ENCODE results near the gene GPR153. TPM values are rescaled to one million over a fixed set of nuclear protein-coding genes. Genes with fewer than 3 reads are reported as not detected.
A peak's percentile ranks its signal among the peaks of the same experiment; 100 is the strongest.

The GPR153 gene
- total RNA-seq, 1 donor from 2014 or later, result 1.6 TPM

- Mint-ChIP-seq H3K9me3 (no peaks in the 10 kb centered on the region), H3K4me3 (peak overlapping the region; percentile 84), H3K27me3 (ENCODE audit: insufficient read depth) (peaks cover 3% of the 10 kb centered on the region), H3K4me1 (ENCODE audit: low read depth) (peaks cover 14% of the 10 kb centered on the region), H3K27ac (peak overlapping the region; percentile 61), H3K36me3 (ENCODE audit: low read depth) (peaks cover 7% of the 10 kb centered on the region)
- intact Hi-C loops (cut with micrococcal nuclease), result loop anchor here (1.0 to 2.0 kb wide), 2 partner anchors 8 to 396 kb away; partner anchors contain the start of gene KLHL21
- no peak for DNase-seq (ENCODE audit: low spot score)
Observed at GRCh38 chr1:6206520-6206855, 54.4 kb downstream of the GPR153 start.

DNA sequence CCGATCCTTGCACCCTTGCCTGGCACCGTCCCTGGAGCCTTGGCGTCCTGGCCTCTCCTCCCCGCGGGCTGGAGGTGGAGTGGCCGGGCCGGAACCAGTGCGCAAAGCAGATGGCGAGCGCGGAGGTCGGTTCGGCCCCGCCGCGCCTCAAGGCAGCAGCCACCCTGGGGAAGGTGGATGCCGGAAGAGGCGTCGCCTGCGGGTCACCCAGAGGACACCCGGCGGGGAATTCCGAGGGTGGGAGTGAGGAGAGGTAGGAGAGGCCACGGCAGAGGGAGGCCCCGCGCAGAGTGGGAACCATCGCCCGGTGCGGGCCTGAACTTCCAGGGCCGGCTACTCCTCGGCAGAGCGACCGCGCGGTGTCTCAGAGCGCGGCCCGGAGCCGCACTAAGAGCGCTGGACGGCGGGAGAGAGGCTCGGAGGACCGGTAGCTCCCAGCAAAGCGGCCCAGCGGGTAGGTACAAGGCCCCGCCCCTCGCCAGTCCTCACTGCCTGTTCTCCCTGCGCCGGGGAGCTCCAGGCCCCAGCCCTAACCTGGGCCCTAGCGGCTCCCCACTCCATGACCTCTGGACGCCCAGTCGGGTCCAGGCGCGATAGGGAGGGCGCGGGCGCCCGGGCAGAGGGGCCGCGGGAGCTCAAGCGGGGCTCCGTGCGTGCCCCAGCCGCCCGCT is 54.9 kb downstream of the GPR153 start, which contains the start of gene RNF207:
TSS of gene RNF207 (plus strand) at position 271 of the 671 bp plus-strand sequence. CDS start 417 bp downstream, outside the sequence.
- Mint-ChIP-seq H3K27me3 (ENCODE audit: insufficient read depth) (peaks cover 3% of the 10 kb centered on the region), H3K27ac (peak within 1 kb of the TSS; percentile 68)
- intact Hi-C loops (cut with micrococcal nuclease), result loop anchor here (1.0 to 2.0 kb wide), 3 partner anchors 8 to 397 kb away; partner anchors contain the start of genes ICMT and KLHL21

DNA sequence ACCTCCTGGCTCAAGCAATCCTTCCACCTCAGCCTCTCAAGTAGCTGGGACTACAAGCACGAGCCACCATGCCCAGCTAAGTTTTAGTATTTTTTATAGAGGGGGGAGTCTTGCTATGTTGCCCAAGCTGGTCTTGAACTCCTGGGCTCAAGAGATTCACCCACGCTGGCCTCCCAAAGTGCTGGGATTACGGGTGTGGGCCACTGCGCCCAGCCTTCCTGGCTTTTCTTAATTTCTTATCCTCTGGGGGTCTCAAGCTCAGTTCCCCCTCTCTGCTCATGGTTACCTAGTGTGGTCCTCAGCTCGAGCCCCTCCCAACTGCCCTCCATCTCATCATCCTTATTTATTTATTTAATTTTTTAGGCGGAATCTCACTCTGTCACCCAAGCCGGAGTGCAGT is 58.6 kb downstream of the GPR153 start:
- no peak for DNase-seq (ENCODE audit: low spot score)
- Mint-ChIP-seq H3K27me3 (ENCODE audit: insufficient read depth) (peaks cover 3% of the 10 kb centered on the region), H3K27ac (no peak overlapping the region), H3K4me3 (no peak overlapping the region), H3K36me3 (ENCODE audit: low read depth) (peaks cover 15% of the 10 kb centered on the region), H3K4me1 (ENCODE audit: low read depth) (peaks cover 38% of the 10 kb centered on the region), H3K9me3 (no peaks in the 10 kb centered on the region)
- intact Hi-C loops (cut with micrococcal nuclease), result no loop called here

More for the DNA sequence above, 54.9 kb downstream of the GPR153 start, which contains the start of gene RNF207:
- DNase-seq (ENCODE audit: low spot score), result peak; percentile 76
- peaks cover 15% of the 10 kb centered on the region for H3K4me1 Mint-ChIP-seq (ENCODE audit: low read depth)
- peak within 1 kb of the TSS; percentile 85 for H3K4me3 Mint-ChIP-seq
- H3K9me3 Mint-ChIP-seq, result no peaks in the 10 kb centered on the region
- peaks cover 7% of the 10 kb centered on the region for H3K36me3 Mint-ChIP-seq (ENCODE audit: low read depth)

- intact Hi-C loops (cut with micrococcal nuclease), result no loop called here
- H3K27ac Mint-ChIP-seq, result peak overlapping the region; percentile 92
- H3K9me3 Mint-ChIP-seq, result no peaks in the 10 kb centered on the region
- peaks cover 48% of the 10 kb centered on the region for H3K4me1 Mint-ChIP-seq (ENCODE audit: low read depth)
- peaks cover 2% of the 10 kb centered on the region for H3K27me3 Mint-ChIP-seq (ENCODE audit: insufficient read depth)
- H3K36me3 Mint-ChIP-seq (ENCODE audit: low read depth), result peaks cover 29% of the 10 kb centered on the region
- H3K4me3 Mint-ChIP-seq, result peak overlapping the region; percentile 94
- no peak for DNase-seq (ENCODE audit: low spot score)
Observed at GRCh38 chr1:6200188-6200809, 60.6 kb downstream of the GPR153 start.

GRCh38 chr1:6199298-6200187 is 61.4 kb downstream of the GPR153 start, which contains the start of gene RPL22:
Gene RPL22, minus strand, starts transcription at chr1:6199595. Its CDS starts 22 bp downstream, at chr1:6199573.
- intact Hi-C loops (cut with micrococcal nuclease), result loop anchor here (1.0 to 2.0 kb wide), 10 partner anchors 10 to 355 kb away; partner anchors contain the start of genes ACOT7, ICMT, NOL9 and NPHP4
- H3K36me3 Mint-ChIP-seq (ENCODE audit: low read depth), result peaks cover 30% of the 10 kb centered on the region
- H3K4me1 Mint-ChIP-seq (ENCODE audit: low read depth), result peaks cover 44% of the 10 kb centered on the region
- DNase-seq (ENCODE audit: low spot score), result peak; percentile 96
- no peaks in the 10 kb centered on the region for H3K9me3 Mint-ChIP-seq
- peak within 1 kb of the TSS; percentile 92 for H3K27ac Mint-ChIP-seq
- peak within 1 kb of the TSS; percentile 94 for H3K4me3 Mint-ChIP-seq
- H3K27me3 Mint-ChIP-seq (ENCODE audit: insufficient read depth), result peaks cover 2% of the 10 kb centered on the region

- H3K4me3 Mint-ChIP-seq, result peak overlapping the region; percentile 94
Observed at GRCh38 chr1:6198646-6199297, 62.1 kb downstream of the GPR153 start.

GRCh38 chr1:6197746-6198427 is 63.0 kb downstream of the GPR153 start:
- Mint-ChIP-seq H3K27ac (peak overlapping the region; percentile 92), H3K4me3 (peak overlapping the region; percentile 94), H3K27me3 (ENCODE audit: insufficient read depth) (peaks cover 2% of the 10 kb centered on the region), H3K9me3 (no peaks in the 10 kb centered on the region), H3K4me1 (ENCODE audit: low read depth) (peaks cover 43% of the 10 kb centered on the region), H3K36me3 (ENCODE audit: low read depth) (peaks cover 38% of the 10 kb centered on the region)
- DNase-seq (ENCODE audit: low spot score), result no peak
- intact Hi-C loops (cut with micrococcal nuclease), result loop anchor here (1.0 to 2.0 kb wide), 2 partner anchors 8 to 71 kb away; partner anchors contain the start of gene RNF207

More at GRCh38 chr1:6198646-6199297, 62.1 kb downstream of the GPR153 start:
- DNase-seq (ENCODE audit: low spot score), result no peak
- Mint-ChIP-seq H3K27me3 (ENCODE audit: insufficient read depth) (peaks cover 2% of the 10 kb centered on the region), H3K4me1 (ENCODE audit: low read depth) (peaks cover 43% of the 10 kb centered on the region), H3K36me3 (ENCODE audit: low read depth) (peaks cover 31% of the 10 kb centered on the region), H3K27ac (peak overlapping the region; percentile 92), H3K9me3 (no peaks in the 10 kb centered on the region)
- intact Hi-C loops (cut with micrococcal nuclease), result loop anchor here (1.0 to 2.0 kb wide), 11 partner anchors 8 to 356 kb away; partner anchors contain the start of genes ACOT7, ICMT, NOL9 and NPHP4

Other genes starting within 250 kb of the GPR153 start
- 237 and 254 TPM in 2 replicates for gene KCNAB2, start 215.2 kb downstream of the GPR153 start, total RNA-seq
- 0.62 and 0.83 TPM in 2 replicates for gene CHD5, start 80.8 kb downstream of the GPR153 start, total RNA-seq
- gene RPL22, start 61.5 kb downstream of the GPR153 start, total RNA-seq, result 421 and 457 TPM in 2 replicates
- gene RNF207, start 55.0 kb downstream of the GPR153 start, total RNA-seq, result 65.8 and 71.6 TPM in 2 replicates
- gene ICMT, start 25.1 kb downstream of the GPR153 start, total RNA-seq, result 65.0 and 65.9 TPM in 2 replicates
- gene HES3, start 16.9 kb downstream of the GPR153 start, total RNA-seq, result not detected in 2 replicates
- 124 and 126 TPM in 2 replicates for gene ACOT7, start 132.7 kb upstream of the GPR153 start, total RNA-seq
- 0.27 and 0.29 TPM in 2 replicates for gene HES2, start 158.8 kb upstream of the GPR153 start, total RNA-seq
- gene ESPN, start 163.7 kb upstream of the GPR153 start, total RNA-seq, result 1.2 and 1.8 TPM in 2 replicates
- gene TNFRSF25, start 205.1 kb upstream of the GPR153 start, total RNA-seq, result 151 and 158 TPM in 2 replicates
- gene PLEKHG5, start 230.6 kb upstream of the GPR153 start, total RNA-seq, result 1.8 and 2.2 TPM in 2 replicates